Caki2 (cell line): ENCODE data around the gene AP1B1. TPM values are rescaled to one million over a fixed set of nuclear protein-coding genes. Genes with fewer than 3 reads are reported as not detected.
"Not testable (repeated sequence)": the region's sequence is repeated elsewhere in the genome, so short reads cannot be mapped to it uniquely, and the experiment has no call there.

Source experiments
- DNase-seq: peaks from one replicate; pipeline ENCODE4 v3.0.0-alpha.2; 2015; ENCODE audit warnings: low read depth
- in situ Hi-C: cut with HindIII; loops from 2 replicates; pipeline ENCODE4 v1.10.0; 2016; ENCODE audit warnings: low sequenced_read_pairs, low pct_unique_long_range_greater_than_20kb, mixed read lengths
- total RNA-seq: library from RNA; depleted of rRNA; stranded (reverse); fragments of >200 nt; shearing (Covaris generic); gene quantifications from 2 replicates; pipeline ENCODE4 v1.2.3, GENCODE V29; 2014; ENCODE audit warnings: low replicate concordance; rRNA removed

Gene AP1B1
- total RNA-seq: 70.2 and 102 TPM in 2 replicates

DNA sequence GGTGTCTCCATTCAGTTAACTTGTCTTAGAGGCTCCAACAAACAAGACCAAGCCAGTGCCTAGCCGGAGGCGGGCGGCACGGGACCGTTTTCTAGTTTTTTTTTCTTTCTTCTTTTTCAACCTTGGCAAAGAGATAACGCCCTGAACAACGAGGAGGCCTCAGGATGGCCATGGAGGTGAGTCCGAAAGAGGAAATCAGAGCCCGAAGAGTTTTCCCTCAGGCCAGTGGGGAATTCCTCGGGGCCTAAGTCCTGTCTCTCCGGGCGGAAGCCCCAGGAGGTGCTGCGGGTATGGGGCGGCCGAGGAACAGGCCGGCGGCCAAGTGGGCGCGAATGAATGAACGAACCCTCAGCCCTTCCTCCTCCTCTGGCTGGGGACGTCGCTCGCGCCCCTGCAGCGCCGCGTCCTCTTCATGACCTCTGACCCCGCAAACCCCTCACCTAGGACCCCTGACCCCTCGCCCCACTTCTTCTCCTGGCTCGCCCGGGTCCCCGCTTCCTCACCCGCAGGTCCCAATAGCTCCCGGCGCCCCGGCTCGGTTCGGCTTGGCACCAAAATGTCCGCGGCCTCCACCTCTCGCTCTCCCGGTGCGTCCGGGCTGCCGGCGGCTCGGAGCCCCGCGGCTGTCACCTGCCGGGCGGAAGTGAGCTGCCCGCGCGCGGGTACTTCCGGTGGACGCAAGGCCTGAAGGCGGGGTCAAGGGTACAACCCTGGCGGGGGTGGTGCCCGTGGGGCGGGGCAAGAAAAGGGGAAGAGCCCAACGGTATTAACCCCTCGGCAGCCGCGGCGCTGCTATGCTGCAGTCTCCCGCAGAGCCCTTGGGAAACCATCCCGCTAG is at the start of gene AP1B1:
Gene AP1B1 (minus strand): TSS at position 650 of the 838 bp plus-strand sequence. CDS start 21,327 bp downstream, outside the sequence.
- in situ Hi-C loops: no loop called here
- peak; percentile 82 for DNase-seq

DNA sequence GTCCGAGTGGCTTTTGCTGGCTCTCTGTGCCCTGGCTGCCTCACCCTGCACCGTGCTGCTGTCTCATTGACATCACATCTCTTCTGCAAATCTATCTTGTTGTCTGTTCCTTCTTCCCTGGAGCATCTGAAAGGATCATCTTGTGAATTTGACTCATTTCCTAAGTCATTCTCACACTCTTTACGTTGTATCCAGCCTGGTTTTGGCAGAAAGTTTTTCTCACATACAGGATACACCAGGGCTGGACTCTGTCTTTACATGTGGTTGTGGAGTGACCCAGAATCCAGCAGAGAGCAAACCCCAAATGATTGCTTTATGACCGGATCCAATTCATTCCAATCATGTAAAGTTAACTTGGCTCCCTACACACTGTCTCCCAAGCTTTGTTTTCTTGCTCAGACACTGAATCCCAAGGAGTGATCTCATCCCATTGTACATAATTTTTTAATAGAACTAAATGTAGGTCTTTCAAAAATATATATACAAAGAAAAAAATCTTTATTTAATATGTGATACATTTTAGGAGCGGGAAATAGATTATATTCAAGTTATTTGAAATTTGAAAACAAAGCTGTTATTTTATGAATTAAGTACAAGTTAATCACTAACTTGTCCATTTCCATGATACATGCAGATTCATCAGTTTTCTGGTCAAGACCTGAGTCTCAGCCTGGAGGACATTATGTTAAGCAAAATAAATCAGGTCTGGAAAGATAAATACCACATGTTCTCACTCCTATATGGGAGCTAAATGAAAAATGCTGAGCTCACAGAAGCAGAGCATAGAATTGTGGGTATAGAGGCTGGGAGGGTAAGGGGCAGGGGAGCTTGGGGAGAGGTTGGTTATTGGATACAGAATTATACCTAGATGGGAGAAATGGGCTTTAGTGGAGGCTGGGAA is 47.1 kb upstream of the AP1B1 start:
- in situ Hi-C loops: no loop called here
- no peak for DNase-seq

DNA sequence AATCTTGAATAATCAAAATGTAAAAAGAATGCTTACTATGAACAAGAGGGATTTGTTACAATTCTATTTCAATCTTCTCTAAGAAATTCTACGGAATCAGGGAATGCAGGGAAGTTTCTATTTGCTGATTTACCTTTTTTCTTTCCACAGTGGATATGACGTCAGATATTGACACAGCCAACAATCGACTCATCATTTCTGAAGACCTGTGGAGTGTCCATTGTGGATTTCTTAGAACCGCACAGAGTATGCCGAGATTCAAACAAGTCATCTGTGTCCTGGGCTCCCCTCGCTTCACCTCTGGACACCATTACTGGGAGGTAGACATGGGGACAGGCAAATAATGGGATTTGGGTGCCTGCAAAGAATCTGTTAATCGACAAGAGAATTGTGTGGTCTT is 45.9 kb upstream of the AP1B1 start:
- DNase-seq: no peak
- in situ Hi-C loops: no loop called here

DNA sequence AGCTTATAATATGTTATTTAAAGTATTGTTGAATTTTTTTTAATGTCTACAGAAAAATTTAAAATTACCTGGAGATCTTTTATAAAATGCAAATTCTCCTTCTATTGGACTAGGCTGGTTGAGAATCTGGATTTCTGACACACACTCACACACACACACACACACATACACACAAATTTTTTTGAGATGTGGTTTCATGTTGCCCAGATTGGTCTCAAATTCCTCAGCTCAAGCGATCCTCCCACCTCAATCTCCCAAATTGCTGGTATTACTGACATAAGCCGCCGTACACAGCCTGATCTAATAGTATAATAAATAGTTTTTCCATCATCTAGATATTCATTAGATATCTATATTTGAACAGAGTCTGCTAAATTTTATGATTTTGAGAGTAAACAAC is 45.5 kb upstream of the AP1B1 start:
- in situ Hi-C loops: no loop called here
- no peak for DNase-seq

DNA sequence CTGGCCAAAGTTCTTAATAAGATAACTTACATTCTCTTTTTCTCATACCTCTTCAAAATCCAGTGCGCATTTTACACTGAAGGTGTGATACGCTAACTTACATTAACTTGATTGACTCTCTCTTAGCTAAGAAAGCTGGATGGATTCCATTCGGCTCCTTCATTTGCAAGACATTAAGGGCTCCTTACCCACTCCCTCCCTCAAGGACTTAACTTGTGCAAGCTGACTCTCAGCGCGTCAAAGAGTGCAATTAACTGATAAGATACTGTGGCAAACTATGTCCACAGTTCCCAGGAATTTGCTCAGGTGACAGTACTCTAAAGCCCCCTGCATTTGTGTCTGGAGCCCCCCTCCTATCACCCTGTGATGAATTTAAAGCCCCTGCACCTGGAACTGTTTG is 43.6 kb upstream of the AP1B1 start:
- in situ Hi-C loops: no loop called here
- DNase-seq: no peak

DNA sequence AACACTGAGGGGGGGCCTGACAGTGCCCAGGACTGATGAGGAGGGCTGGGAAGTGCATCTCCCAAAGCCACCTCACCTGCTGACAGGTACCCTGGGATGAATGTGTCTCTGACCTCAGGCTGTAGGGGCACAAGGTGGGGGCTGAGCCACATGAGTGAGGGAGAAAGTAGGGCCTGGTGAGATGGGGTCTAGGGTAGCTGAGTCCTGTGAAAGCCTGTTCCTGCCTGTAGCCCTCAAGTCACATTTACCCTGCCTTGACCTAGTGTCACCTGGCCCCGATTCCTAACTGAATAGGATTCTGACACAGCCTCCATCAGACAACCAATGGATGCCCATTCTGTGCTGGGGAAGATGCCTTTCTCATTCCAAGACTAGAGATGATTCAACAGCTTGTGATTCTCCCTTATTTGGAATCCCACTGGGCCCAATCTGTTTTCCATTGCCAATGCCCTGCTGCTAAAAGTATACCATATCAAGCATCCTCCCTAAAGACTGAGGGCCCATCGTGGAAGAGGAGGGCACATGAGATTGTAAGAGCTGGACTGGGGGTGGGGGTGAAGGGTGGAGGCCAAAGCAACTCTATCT is 38.9 kb upstream of the AP1B1 start:
- no peak for DNase-seq
- in situ Hi-C loops: no loop called here

DNA sequence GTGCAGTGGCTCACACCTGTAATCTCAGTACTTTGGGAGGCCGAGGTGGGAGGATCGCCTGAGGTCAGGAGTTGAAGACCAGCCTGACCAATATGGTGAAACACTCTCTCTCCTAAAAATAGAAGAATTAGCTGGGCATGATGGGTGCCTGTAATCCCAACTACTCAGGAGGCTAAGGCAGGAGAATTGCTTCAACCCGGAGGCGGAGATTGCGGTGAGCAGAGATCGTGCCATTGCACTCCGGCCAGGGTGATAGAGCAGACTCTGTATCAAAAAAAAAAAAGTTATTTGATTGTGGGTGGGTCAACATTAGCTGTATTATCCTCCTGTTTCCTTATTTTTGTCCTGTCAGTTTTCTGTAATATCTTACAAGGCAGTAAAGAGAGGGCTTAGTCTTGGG is 38.1 kb upstream of the AP1B1 start:
- no peak for DNase-seq
- in situ Hi-C loops: no loop called here

DNA sequence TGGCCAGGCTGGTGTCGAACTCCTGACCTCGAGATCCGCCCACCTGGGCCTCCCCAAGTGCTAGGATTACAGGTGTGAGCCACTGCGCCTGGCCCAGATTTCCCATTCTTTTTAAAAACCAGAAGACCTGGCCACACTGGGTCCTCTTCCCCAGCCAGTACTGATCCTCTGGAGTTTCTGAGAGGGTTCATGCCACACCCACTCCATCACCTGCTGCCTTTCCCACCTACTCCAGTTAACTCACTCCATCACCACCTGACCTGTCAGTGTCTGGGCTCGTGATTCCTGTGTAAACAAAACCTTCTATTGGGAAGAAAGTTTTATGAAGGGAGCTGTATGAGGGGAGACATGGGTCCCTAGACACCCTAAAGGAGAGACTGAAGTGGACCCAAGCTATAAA is 30.3 kb upstream of the AP1B1 start:
- in situ Hi-C loops, DNase-seq: not testable (repeated sequence)

DNA sequence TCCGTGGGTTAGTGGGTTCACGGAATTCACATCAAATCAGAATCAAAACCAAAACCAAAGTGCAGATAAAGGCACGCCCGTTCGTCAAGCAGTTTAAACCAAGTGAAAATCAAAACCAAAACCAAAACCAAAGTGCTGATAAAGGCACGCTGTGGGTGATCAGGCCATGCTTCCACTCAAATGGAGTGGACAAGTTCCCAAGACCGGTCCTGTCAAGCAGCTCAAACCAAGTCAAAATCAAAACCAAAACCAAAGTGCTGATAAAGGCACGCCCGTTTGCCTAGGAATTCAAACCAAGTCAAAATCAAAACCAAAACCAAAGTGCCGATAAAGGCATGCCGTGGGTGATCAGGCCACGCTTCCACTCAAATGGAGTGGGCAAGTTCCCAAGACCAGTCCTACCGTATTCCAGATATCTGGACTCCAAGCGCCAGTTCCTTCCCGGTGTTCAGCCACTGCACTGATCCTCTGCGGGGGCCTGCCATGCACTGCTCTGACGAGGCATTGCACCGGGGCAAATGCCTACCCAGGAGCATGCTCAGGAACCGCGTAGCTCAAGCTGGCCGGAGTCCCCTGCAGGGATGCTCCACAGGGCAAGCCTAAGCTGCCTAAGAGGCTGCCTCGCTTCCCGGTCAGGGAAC is 26.7 kb upstream of the AP1B1 start:
- in situ Hi-C loops: not testable (repeated sequence)
- peak; percentile 40 for DNase-seq

DNA sequence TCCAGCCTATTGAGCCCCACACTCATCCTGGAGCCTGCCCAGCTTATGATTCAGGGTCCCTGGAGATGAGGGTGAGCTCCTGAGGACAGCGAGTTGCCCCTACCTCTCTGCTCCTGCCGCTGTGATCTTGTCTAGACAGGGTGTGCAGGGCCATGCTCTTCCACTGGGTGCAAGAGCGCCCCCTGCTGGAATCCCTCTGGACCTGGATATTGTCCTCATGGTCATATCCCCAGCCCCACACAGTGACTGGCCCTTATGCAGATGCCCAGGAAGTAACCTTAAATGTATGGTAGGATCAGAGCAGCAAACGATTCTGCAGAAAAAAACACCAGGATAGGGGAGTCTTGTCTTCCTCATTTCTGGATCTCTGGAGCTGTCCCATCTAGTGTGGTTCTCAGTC is 24.4 kb upstream of the AP1B1 start:
- DNase-seq, in situ Hi-C loops: not testable (repeated sequence)

DNA sequence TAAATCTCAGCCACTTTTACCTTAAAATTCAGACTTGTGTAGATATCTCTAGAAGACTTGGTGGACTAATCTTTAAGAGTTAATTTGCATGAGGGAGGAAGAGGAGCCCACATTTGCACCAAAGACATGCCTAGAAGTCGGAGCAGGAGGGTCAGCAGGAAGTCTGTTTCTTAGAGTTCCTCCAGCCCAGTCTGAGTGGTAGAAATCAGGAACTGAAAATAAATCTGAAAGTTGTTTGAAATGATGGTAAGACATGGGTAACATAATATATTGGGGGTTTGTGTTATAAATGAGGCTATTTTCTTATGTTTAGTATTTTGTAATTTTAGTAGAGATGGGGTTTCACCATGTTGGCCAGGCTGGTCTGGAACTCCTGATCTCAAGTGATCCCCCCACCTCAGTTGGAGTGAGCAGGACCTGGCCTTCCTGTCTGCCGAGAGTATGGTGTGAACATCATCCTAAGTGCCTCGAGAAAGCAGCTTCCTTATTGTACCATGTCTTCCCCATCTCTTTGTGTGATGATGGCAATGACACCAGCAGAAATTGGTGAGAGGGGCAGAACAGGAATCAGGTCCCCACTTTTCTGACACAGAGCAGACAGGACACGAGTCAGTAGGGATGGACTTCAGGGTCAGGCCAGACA is 23.3 kb upstream of the AP1B1 start:
- DNase-seq, in situ Hi-C loops: not testable (repeated sequence)

DNA sequence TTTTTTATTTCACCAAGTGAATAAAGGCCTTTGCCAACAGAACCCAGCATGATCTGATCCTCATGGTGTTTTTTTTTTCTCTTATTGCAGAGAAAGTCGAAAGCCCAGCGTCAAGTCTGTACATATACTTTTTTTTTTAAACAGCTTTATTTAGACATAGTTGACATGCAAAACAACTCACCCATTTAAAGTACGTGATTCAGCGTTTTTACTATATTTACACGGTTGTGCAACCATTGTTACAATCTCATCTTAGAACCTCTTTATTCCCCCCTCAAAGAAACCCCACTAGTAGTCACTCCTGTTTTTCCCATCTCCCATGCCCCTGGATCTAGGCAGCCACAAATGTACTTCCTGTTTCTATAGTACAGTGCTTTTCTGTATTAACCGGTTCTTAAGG is 20.6 kb upstream of the AP1B1 start:
- in situ Hi-C loops: no loop called here
- DNase-seq: no peak

DNA sequence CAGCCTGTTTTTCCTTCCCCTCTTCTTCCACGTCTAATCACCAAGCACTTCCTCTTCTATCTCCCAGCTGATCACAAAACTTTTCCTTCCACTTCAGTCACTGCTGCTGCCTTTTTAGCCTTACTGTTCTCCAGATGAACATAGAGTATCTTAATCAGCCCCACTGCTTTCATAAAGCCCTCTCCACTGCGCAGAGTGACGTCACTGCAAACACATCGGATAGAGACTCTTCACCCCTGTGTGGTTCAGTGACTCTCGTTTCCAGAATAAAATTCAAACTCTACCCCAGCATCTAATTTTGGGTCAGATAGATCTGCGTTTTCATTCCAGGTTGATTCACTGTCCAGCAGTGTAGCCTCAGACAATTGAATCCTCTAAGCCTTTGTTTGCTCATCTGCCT is 13.2 kb upstream of the AP1B1 start:
- DNase-seq, in situ Hi-C loops: not testable (repeated sequence)

DNA sequence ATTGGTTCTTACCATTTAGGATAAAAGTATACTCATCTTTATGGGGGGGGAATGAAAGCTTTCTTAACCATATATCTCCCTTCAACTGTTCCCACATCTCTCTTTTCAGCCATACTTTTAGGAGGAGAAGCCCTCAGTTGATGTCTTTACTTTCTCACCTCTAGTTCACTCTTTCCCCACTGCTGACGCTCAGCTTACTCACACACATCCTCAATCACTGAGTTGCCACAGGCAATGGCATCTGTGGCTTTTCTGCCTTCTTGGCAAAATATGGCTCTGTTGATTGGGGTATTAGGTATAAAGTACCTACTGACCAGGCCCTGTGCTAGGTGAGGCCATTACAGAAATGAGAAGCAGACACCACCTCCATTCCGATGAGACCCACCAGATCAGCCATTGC is 12.2 kb upstream of the AP1B1 start:
- in situ Hi-C loops: no loop called here
- DNase-seq: no peak

DNA sequence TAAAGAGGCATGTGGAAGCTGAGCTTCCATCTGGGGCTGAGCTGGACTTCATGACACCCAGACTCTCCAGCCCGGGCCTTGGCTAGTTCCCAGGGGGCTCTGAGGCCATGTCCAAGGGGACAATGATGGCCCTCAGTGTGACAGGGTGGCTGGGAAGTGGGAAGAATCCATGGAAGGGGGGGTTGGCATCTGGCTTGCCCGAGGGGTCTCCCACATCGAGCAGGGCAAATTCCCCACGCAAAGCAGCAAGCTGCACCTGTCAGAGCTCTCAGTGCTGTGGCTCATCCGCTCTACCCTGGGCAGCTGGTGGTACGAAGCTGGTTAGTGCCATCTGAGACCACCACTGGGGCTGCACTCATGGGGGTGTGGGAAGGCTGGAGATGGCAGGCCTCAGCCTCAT is 9.4 kb upstream of the AP1B1 start:
- DNase-seq: no peak
- in situ Hi-C loops: no loop called here

DNA sequence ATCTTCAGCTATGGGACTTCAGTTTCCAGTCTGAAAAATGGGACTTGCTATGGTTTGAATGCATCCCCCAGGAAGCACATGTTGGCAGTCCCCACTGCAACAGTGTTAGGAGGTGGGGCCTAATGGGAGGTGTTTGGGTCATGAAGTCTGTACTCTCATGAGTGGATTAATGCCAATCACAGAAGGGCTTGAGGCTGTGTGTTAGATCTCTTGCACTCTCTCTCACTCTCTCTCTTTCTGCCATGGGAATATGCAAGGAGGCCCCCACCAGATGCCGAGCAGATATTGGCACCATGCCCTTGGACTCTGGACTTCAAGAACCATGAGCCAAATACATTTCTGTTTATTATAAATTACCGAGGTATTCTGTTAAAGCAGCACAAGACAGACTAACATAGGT is 7.8 kb upstream of the AP1B1 start:
- in situ Hi-C loops: no loop called here
- DNase-seq: no peak

DNA sequence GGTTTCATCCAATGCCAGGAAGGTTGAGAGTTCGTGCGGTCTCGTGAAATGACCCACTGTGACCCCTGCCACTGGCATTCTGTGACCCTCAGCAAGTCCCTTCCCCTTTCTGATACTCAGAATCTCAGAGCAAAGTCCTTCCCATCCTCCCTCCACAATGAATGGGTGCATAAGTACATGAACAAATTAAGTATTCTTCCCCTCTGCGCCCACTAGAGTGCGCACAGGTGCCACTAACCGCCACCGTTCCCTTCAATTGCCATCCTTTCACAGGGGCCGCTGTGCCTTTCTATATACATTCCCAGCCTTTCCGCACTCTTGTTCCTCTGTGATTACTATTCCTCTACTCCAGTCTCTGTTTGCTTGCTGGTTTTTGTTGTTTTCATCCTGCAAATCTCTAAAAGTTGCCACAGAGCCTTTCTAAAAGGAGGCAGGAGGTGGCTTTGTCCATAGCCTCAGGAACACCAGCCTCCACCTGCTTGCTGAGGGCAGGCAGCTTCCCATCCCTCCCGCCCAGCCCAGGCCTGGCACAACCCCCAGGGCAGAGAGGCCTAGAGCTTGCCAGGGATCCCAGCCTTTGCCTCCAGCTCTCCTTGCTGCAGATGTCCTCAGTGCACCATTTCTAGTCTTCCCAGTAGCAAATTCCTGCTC is 6.7 kb upstream of the AP1B1 start:
- peak; percentile 67 for DNase-seq
- in situ Hi-C loops: no loop called here
